HUES64 (cell line): Measurements from ENCODE around the gene CAPRIN2.

ENCODE experiments used
- H3K27ac ChIP-seq: 2 replicates; pipeline ENCODE4 v1.7.0; 2013; ENCODE audit warnings: low read depth, low read length, inconsistent platforms
- H3K27me3 ChIP-seq: 2 replicates; pipeline ENCODE4 v1.6.1; 2013; ENCODE audit warnings: mild to moderate bottlenecking, low read length; ENCODE audit not compliant: insufficient read depth
- H3K36me3 ChIP-seq: 2 replicates; pipeline ENCODE4 v1.6.1; 2013; ENCODE audit warnings: mild to moderate bottlenecking, low read length; ENCODE audit not compliant: insufficient read depth
- H3K4me1 ChIP-seq: 2 replicates; pipeline ENCODE4 v1.6.1; 2013; ENCODE audit warnings: mild to moderate bottlenecking, low read length, moderate library complexity; ENCODE audit not compliant: insufficient read depth
- H3K4me3 ChIP-seq: 2 replicates; pipeline ENCODE4 v1.5.1; 2013; ENCODE audit warnings: mild to moderate bottlenecking, low read length, moderate library complexity
- H3K9ac ChIP-seq: 2 replicates; pipeline ENCODE4 v1.6.1; 2013; ENCODE audit warnings: mild to moderate bottlenecking, low read depth, low read length
- H3K9me3 ChIP-seq: 2 replicates; pipeline ENCODE4 v1.6.1; 2013; ENCODE audit warnings: low read depth, low read length; ENCODE audit not compliant: insufficient read depth
- WGBS: fragments of 150-250, 120-280 bp; methylation state at CpG from one replicate; pipeline ENCODE4 v1.1.7; 2013; ENCODE audit warnings: missing lambda C conversion rate; 5-methylcytosine and 5-hydroxymethylcytosine counted together

The CAPRIN2 gene

DNA sequence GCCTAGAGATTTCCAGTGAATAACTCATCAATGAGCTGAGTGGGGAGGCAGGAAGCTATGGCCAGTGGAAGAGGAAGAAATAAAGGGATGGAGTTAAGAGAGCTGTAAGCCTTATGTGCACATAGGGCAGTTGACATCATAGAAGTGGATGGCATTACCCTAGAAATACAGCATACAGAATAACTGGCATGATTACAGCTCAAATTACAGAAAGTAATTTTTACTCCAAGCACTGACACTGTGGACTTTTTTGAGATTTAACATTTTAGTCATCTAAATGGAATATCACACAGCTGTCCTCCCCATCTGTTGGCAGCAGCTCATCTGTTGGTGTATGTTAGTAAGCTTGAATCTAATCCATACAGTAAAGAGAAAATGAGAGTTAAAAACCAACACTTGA, 53.7 kb downstream of the CAPRIN2 start:
- Histone ChIP-seq H3K4me1 (peaks cover 5% of the 10 kb centered on the region; the same call in 1 of the 2 replicates), H3K27me3 (no peaks in the 10 kb centered on the region), H3K9me3 (no peaks in the 10 kb centered on the region), H3K9ac (no peak overlapping the region), H3K27ac (no peak overlapping the region), H3K36me3 (no peaks in the 10 kb centered on the region), H3K4me3 (no peak overlapping the region)

DNA sequence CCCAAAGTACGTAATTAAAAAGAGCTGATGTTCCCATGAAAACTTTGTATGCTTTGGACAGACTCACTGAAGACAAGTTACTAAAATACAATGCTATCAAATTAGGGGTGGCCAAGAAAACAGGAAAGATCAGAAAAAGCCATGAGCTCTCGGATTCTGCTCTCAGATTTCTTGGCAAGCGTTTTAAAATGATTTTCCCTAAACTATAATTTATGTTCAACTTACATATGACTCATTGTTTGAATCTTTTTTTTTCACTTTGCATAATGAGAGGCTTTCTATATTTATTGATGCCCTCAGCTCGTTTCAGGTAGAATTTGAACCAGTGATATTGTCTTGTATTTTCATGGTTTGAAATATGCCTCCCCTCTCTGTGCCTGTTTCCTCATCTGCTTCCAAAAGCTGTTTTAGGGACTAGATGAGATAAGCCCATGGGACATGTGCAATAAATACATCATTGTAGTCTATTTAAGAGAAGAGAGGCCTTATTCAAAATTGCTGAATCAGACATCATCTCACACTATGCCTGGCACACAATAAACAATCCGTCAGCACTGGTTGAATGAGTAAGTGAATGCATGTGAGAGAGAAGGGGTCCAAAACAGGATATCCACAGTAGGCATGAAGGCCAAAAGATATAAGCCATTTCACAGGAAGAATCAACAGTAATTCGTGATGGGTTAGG, 54.4 kb downstream of the CAPRIN2 start:
- Histone ChIP-seq H3K9me3 (no peaks in the 10 kb centered on the region), H3K27me3 (no peaks in the 10 kb centered on the region), H3K4me1 (peaks cover 5% of the 10 kb centered on the region; the same call in 1 of the 2 replicates), H3K36me3 (no peaks in the 10 kb centered on the region), H3K27ac (no peak overlapping the region), H3K9ac (no peak overlapping the region), H3K4me3 (no peak overlapping the region)
- WGBS, result 86% methylated on average over 6 of the region's 6 CpGs

DNA sequence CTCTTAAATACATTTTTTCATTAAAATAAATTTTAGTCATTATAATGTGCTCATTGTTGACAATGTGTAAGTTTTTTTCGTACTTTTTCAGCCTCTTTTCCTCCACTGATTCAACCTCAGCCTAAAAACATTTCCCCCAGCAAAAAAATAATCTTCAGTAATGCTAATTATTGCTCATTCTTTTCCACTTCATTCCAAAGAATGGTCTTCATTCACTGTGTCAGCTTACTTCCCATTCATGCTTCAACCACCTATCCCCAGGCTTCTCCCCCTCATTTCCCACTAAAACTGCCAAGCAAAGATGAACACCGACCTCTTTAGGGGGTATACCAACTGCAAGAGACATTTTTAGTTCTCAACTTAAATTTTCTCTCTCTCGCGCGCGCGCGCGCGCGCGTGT, 56.4 kb downstream of the CAPRIN2 start:
- Histone ChIP-seq H3K9ac (no peak overlapping the region), H3K27me3 (no peaks in the 10 kb centered on the region), H3K27ac (no peak overlapping the region), H3K36me3 (no peaks in the 10 kb centered on the region), H3K4me1 (peaks cover 17% of the 10 kb centered on the region), H3K9me3 (no peaks in the 10 kb centered on the region), H3K4me3 (no peak overlapping the region)
- 83% methylated on average over 8 of the region's 12 CpGs for WGBS

- Histone ChIP-seq H3K4me1 (peaks cover 17% of the 10 kb centered on the region), H3K27ac (no peak overlapping the region), H3K9ac (no peak overlapping the region), H3K4me3 (no peak overlapping the region), H3K27me3 (no peaks in the 10 kb centered on the region), H3K9me3 (no peaks in the 10 kb centered on the region), H3K36me3 (no peaks in the 10 kb centered on the region)
- WGBS, result 94% methylated on average over 7 of the region's 7 CpGs
These were observed 57.8 kb downstream of the CAPRIN2 start for GRCh38 chr12:30696943-30697342.

DNA sequence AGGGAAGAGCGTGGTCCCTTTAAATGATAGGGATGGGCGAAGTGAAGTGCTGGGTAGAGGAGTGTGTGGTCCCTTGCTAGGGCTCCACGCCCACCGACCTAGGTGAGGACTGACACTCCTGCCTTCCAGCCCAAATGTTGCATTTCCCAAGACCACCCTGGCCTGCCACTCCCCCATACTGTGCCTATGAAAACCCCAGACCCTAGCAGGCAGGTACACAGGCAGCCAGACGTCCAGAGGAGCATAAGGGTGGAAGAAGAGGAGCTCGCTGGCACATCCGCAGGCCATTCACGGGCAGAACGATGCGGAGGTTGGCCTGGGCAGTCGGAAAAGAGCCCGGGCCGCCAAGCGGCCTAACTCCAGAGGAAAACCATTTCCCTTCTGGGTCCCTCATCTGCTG, 58.3 kb downstream of the CAPRIN2 start:
- no peaks in the 10 kb centered on the region for H3K27me3 ChIP-seq
- H3K27ac ChIP-seq, result no peak overlapping the region
- no peaks in the 10 kb centered on the region for H3K36me3 ChIP-seq
- no peaks in the 10 kb centered on the region for H3K9me3 ChIP-seq
- peak overlapping the region; percentile 96 for H3K4me3 ChIP-seq
- no peak overlapping the region for H3K9ac ChIP-seq
- WGBS, result 75% methylated on average over 14 of the region's 14 CpGs
- H3K4me1 ChIP-seq, result peaks cover 17% of the 10 kb centered on the region

DNA sequence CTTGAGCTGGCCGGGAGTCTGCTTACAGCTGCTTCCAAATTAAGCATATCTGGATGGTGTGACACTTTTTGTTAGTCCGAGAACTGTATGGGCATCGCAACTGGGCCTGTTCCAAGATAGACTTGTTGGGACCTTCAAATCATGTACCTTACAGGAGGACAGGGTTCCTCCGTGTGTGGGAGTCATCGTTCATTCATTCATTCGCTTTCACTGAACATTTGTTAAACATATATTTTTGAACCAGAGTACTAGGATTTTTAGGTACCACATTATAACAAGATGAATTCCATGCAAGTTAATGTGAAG, 58.7 kb downstream of the CAPRIN2 start:
- H3K4me3 ChIP-seq, result peak overlapping the region; percentile 96
- WGBS, result 26% methylated on average over 4 of the region's 6 CpGs
- H3K4me1 ChIP-seq, result peaks cover 21% of the 10 kb centered on the region
- H3K27me3 ChIP-seq, result no peaks in the 10 kb centered on the region
- H3K36me3 ChIP-seq, result no peaks in the 10 kb centered on the region
- H3K27ac ChIP-seq, result no peak overlapping the region
- no peaks in the 10 kb centered on the region for H3K9me3 ChIP-seq
- H3K9ac ChIP-seq, result no peak overlapping the region

- H3K9me3 ChIP-seq, result no peaks in the 10 kb centered on the region
- H3K4me3 ChIP-seq, result peak within 1 kb of the TSS; percentile 96
- WGBS, result under 1% methylated on average over 71 of the region's 71 CpGs
- peak within 1 kb of the TSS; percentile 74 for H3K9ac ChIP-seq
- H3K4me1 ChIP-seq, result peaks cover 22% of the 10 kb centered on the region
- H3K27me3 ChIP-seq, result no peaks in the 10 kb centered on the region
- H3K27ac ChIP-seq, result peak within 1 kb of the TSS; percentile 5; the same call in 1 of the 2 replicates
- no peaks in the 10 kb centered on the region for H3K36me3 ChIP-seq
These were observed 59.3 kb downstream of the CAPRIN2 start, which contains the start of gene IPO8 for GRCh38 chr12:30695199-30696102. Gene IPO8, minus strand, starts transcription at chr12:30695869. Its CDS starts 222 bp downstream, at chr12:30695647.

DNA sequence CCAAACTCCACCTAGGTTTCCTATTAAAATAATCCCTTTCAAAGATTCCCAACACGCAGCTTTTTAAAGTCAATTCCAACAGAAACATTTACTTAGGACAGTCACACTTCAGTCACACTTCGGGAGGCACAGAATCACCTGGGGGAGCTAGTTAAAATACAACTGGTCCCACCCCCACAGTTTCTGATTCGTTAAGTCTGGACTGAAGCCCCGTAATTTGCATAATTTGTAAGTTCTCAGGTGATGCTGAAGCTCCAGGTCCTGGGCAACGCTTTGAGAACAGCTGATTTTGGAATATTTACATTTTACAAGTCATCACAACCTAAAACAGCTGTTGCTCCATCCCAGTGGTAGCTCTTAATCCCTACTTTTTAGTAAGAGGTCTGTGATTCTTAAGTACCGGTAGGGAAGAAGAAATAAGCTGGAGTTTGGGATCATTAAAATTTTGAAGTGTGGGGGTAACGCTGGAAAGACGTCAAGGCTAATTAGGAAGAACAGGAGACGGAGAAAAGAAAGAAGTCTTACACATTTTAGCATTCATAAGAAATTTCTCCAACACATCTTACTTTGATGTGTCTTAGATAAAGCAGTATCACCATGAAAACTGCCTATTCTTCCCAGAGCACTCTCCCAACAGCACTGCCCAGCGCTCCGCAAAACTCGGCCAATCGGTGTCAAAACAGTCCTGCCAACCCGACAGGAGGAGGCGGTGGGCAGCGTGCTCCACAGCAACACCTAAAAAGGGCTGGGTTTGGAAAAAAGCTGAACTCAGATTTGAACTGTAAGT, 60.1 kb downstream of the CAPRIN2 start:
- no peaks in the 10 kb centered on the region for H3K9me3 ChIP-seq
- 2% methylated on average over 16 of the region's 16 CpGs for WGBS
- peaks cover 6% of the 10 kb centered on the region for H3K36me3 ChIP-seq
- H3K27ac ChIP-seq, result peak overlapping the region; percentile 5; the same call in 1 of the 2 replicates
- peak overlapping the region; percentile 74 for H3K9ac ChIP-seq
- no peaks in the 10 kb centered on the region for H3K27me3 ChIP-seq
- H3K4me3 ChIP-seq, result peak overlapping the region; percentile 96
- H3K4me1 ChIP-seq, result peaks cover 22% of the 10 kb centered on the region

- H3K27me3 ChIP-seq, result no peaks in the 10 kb centered on the region
- peaks cover 9% of the 10 kb centered on the region for H3K36me3 ChIP-seq
- WGBS, result 94% methylated on average over 4 of the region's 5 CpGs
- H3K9ac ChIP-seq, result no peak overlapping the region
- no peak overlapping the region for H3K4me3 ChIP-seq
- H3K27ac ChIP-seq, result no peak overlapping the region
- no peaks in the 10 kb centered on the region for H3K9me3 ChIP-seq
- H3K4me1 ChIP-seq, result peaks cover 22% of the 10 kb centered on the region
These were observed 62.3 kb downstream of the CAPRIN2 start for GRCh38 chr12:30692470-30692869.

DNA sequence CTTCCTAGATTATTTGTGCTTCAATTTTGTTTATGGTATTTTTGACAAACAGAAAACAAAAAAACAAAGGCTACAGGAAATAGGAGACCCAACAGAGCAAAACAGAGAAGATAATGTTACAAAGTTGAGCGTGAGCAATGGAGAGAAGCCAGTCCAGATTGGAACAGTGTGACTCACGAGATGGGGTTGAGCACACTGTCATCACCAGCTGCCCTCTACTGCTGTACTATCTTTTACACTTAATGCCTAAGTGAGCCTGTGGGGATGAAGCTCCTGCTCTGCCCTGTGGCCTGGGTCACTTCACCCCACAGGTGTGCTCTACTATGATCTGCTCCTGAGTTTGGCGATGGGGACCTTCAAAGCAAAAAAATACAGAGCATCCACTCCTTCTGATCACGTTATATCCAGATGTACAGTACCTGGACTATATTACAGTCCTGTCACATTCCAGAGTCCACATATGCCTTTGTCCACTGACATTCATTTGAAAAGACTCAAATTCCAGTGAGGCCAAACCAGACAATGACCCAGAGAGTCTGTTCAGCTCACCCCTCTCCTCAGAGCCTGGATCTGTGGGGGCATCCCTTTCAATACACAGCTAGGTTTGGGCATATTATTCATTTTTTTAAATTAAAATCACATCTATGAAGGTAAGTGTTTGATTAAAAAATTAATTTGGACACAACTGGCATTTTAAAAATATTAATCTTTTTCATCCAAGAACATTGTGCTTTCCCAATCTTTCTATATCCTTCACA, 63.5 kb downstream of the CAPRIN2 start:
- Histone ChIP-seq H3K27me3 (no peaks in the 10 kb centered on the region), H3K27ac (no peak overlapping the region), H3K36me3 (peaks cover 9% of the 10 kb centered on the region), H3K4me3 (no peak overlapping the region), H3K9ac (no peak overlapping the region), H3K4me1 (peaks cover 20% of the 10 kb centered on the region), H3K9me3 (no peaks in the 10 kb centered on the region)
- WGBS, result 93% methylated on average over 4 of the region's 4 CpGs
